Parathyroid adenoma (tissue), 2 donors: ENCODE data around the gene PLEKHJ1.

Experiments
- H2AFZ ChIP-seq: fragments of 300-600 bp; sonication (generic); one replicate; pipeline ENCODE4 v1.7.0; 2017; ENCODE audit warnings: antibody characterized with exemption, mild to moderate bottlenecking
- H3K27ac ChIP-seq: fragments of 300-600 bp; sonication (generic); one replicate; pipeline ENCODE4 v1.7.0; 2017
- H3K27me3 ChIP-seq: fragments of 300-600 bp; sonication (generic); one replicate; pipeline ENCODE4 v1.7.0; 2017; ENCODE audit warnings: low read length; ENCODE audit not compliant: control insufficient read depth, insufficient read depth
- H3K36me3 ChIP-seq: fragments of 300-600 bp; sonication (generic); one replicate; pipeline ENCODE4 v1.7.0; 2017; ENCODE audit warnings: low read length; ENCODE audit not compliant: control insufficient read depth, insufficient read depth
- H3K4me1 ChIP-seq: fragments of 300-600 bp; sonication (generic); one replicate; pipeline ENCODE4 v1.7.0; 2017; ENCODE audit warnings: control low read depth
- H3K4me2 ChIP-seq: fragments of 300-600 bp; sonication (generic); one replicate; pipeline ENCODE4 v1.7.0; 2017; ENCODE audit warnings: low read length
- H3K4me3 ChIP-seq: fragments of 300-600 bp; sonication (generic); one replicate; pipeline ENCODE4 v1.7.0; 2017; ENCODE audit warnings: low read depth, low read length
- H3K79me2 ChIP-seq: fragments of 300-600 bp; sonication (generic); one replicate; pipeline ENCODE4 v1.7.0; 2017; ENCODE audit warnings: control low read depth
- H3K9ac ChIP-seq: fragments of 300-600 bp; sonication (generic); one replicate; pipeline ENCODE4 v1.7.0; 2017; ENCODE audit warnings: mild to moderate bottlenecking
- H3K9me3 ChIP-seq: fragments of 300-600 bp; sonication (generic); one replicate; pipeline ENCODE4 v1.7.0; 2017; ENCODE audit warnings: low read length; ENCODE audit not compliant: control insufficient read depth
- CTCF ChIP-seq: fragments of 300-600 bp; sonication (generic); IDR thresholded peaks from one replicate; pipeline ENCODE4 v1.7.0; 2017; ENCODE audit warnings: antibody characterized with exemption, mild to moderate bottlenecking
- donor health status: primary hyperparathyroidism.

Gene PLEKHJ1

GRCh38 chr19:2242092-2242537 is 6.0 kb upstream of the PLEKHJ1 start:
- Histone ChIP-seq H3K36me3 (no peaks in the 10 kb centered on the region), H3K27me3 (no peaks in the 10 kb centered on the region), H3K9me3 (no peaks in the 10 kb centered on the region), H3K4me3 (no peak overlapping the region), H3K4me1 (peaks cover 12% of the 10 kb centered on the region), H3K27ac (no peak overlapping the region), H2AFZ (no peak overlapping the region), H3K79me2 (peaks cover 52% of the 10 kb centered on the region), H3K4me2 (no peak overlapping the region), H3K9ac (no peak overlapping the region)
- no peak for TF ChIP-seq CTCF

GRCh38 chr19:2240881-2241760 is 5.0 kb upstream of the PLEKHJ1 start:
- Histone ChIP-seq H3K9me3 (no peaks in the 10 kb centered on the region), H3K27ac (no peak overlapping the region), H3K36me3 (no peaks in the 10 kb centered on the region), H3K4me1 (peaks cover 12% of the 10 kb centered on the region), H3K79me2 (peaks cover 55% of the 10 kb centered on the region), H3K4me3 (no peak overlapping the region), H3K9ac (no peak overlapping the region), H2AFZ (no peak overlapping the region), H3K27me3 (no peaks in the 10 kb centered on the region), H3K4me2 (no peak overlapping the region)
- TF ChIP-seq CTCF = no peak

GRCh38 chr19:2239771-2240770 is 3.9 kb upstream of the PLEKHJ1 start:
- H2AFZ ChIP-seq = no peak overlapping the region
- H3K27me3 ChIP-seq = no peaks in the 10 kb centered on the region
- no peaks in the 10 kb centered on the region for H3K9me3 ChIP-seq
- no peak overlapping the region for H3K9ac ChIP-seq
- peaks cover 12% of the 10 kb centered on the region for H3K4me1 ChIP-seq
- no peak overlapping the region for H3K4me3 ChIP-seq
- no peak overlapping the region for H3K27ac ChIP-seq
- peak overlapping the region; percentile 6 for H3K4me2 ChIP-seq
- peaks cover 56% of the 10 kb centered on the region for H3K79me2 ChIP-seq
- TF ChIP-seq CTCF = no peak
- H3K36me3 ChIP-seq = no peaks in the 10 kb centered on the region

GRCh38 chr19:2239173-2239572 is 3.0 kb upstream of the PLEKHJ1 start:
- Histone ChIP-seq H3K79me2 (peaks cover 64% of the 10 kb centered on the region), H3K4me2 (no peak overlapping the region), H3K27me3 (no peaks in the 10 kb centered on the region), H3K9me3 (no peaks in the 10 kb centered on the region), H3K27ac (no peak overlapping the region), H3K9ac (no peak overlapping the region), H3K4me1 (peaks cover 12% of the 10 kb centered on the region), H3K4me3 (no peak overlapping the region), H3K36me3 (no peaks in the 10 kb centered on the region), H2AFZ (no peak overlapping the region)
- TF ChIP-seq CTCF = no peak
